OCI-LY7 (cell line): ENCODE data around the gene CHST7. TPM values are rescaled to one million over a fixed set of nuclear protein-coding genes. Genes with fewer than 3 reads are reported as not detected.

Experiments
- BruUV-seq: library from RNA; stranded (reverse); fragments of 400-500 nt; replicated peaks from 2 replicates; lab custom pipeline; 2021; lab: Mats Ljungman, UMichigan
- CTCF ChIA-PET: fragments of 300-600 bp; sonication (Branson Sonifier 250); formaldehyde crosslinking; loops from one replicate; lab custom pipeline; 2022; ENCODE audit warnings: antibody characterized with exemption; ENCODE audit not compliant: unreplicated experiment; lab: Charles Lee
- POLR2A ChIA-PET: fragments of 300-600 bp; sonication (Branson Sonifier 250); formaldehyde crosslinking; loops from one replicate; lab custom pipeline; 2022; ENCODE audit warnings: antibody characterized with exemption; lab: Charles Lee
- DNase-seq: peaks from one replicate; pipeline ENCODE4 v3.0.0-alpha.2; 2015; ENCODE audit warnings: low spot score
- H2AFZ ChIP-seq: fragments of 200-600 bp; sonication (generic), shearing (Covaris generic); 2 replicates; pipeline ENCODE4 v1.6.1; 2014; ENCODE audit warnings: mild to moderate bottlenecking, antibody characterized with exemption, low read length, moderate library complexity
- H3K27ac ChIP-seq: fragments of 200-600 bp; sonication (generic); 2 replicates; pipeline ENCODE4 v1.5.1; 2014; ENCODE audit warnings: mixed run types, low read depth, mild to moderate bottlenecking, moderate library complexity, low read length, inconsistent platforms; ENCODE audit not compliant: poor library complexity, severe bottlenecking
- H3K36me3 ChIP-seq: fragments of 200-600 bp; sonication (generic); 2 replicates; pipeline ENCODE4 v1.6.1; 2014; ENCODE audit warnings: mild to moderate bottlenecking, antibody characterized with exemption, low read length, moderate library complexity, mixed read lengths; ENCODE audit not compliant: insufficient read depth
- H3K4me1 ChIP-seq: fragments of 200-600 bp; sonication (generic); 2 replicates; pipeline ENCODE4 v1.5.1; 2014; ENCODE audit warnings: mild to moderate bottlenecking, low read length; ENCODE audit not compliant: insufficient read depth, poor library complexity, severe bottlenecking
- H3K4me2 ChIP-seq: fragments of 200-600 bp; sonication (generic); 2 replicates; pipeline ENCODE4 v1.6.1; 2014; ENCODE audit warnings: mild to moderate bottlenecking, low read length
- H3K4me3 ChIP-seq: fragments of 200-600 bp; sonication (generic); 2 replicates; pipeline ENCODE4 v1.5.1; 2014; ENCODE audit warnings: mild to moderate bottlenecking, low read depth, low read length; ENCODE audit not compliant: poor library complexity, severe bottlenecking
- H3K79me2 ChIP-seq: fragments of 200-600 bp; sonication (generic); 2 replicates; pipeline ENCODE4 v1.6.1; 2016; ENCODE audit warnings: low read depth, mild to moderate bottlenecking, low read length, moderate library complexity, mixed read lengths; ENCODE audit not compliant: insufficient read depth
- H3K9me2 ChIP-seq: fragments of 200-600 bp; sonication (generic); 2 replicates; pipeline ENCODE4 v1.6.1; 2016; ENCODE audit warnings: mild to moderate bottlenecking, low read length, mixed read lengths; ENCODE audit not compliant: insufficient read depth
- H3K9me3 ChIP-seq: fragments of 200-600 bp; sonication (generic); 2 replicates; pipeline ENCODE4 v1.6.1; 2014; ENCODE audit warnings: mild to moderate bottlenecking, mixed run types, low read length, mixed read lengths
- H4K20me1 ChIP-seq: fragments of 200-600 bp; sonication (generic); 2 replicates; pipeline ENCODE4 v1.6.1; 2014; ENCODE audit warnings: mild to moderate bottlenecking, antibody characterized with exemption, low read length, moderate library complexity, mixed read lengths; ENCODE audit not compliant: insufficient read depth
- CTCF ChIP-seq: fragments of 200-600 bp; sonication (generic); conservative IDR thresholded peaks from 2 replicates; pipeline ENCODE4 v1.5.1; 2014; ENCODE audit warnings: mild to moderate bottlenecking, antibody characterized with exemption, low read length, moderate library complexity, mixed read lengths
- EZH2phosphoT487 ChIP-seq: fragments of 200-600 bp; sonication (generic); IDR thresholded peaks from 2 replicates; pipeline ENCODE4 v1.6.1; 2018; ENCODE audit warnings: low read depth, borderline replicate concordance, mild to moderate bottlenecking, mixed run types, antibody characterized with exemption, low read length, moderate library complexity, mixed read lengths
- intact Hi-C: fragments of 100-400 bp; cut with micrococcal nuclease; formaldehyde crosslinking; loops from one replicate; pipeline ENCODE4 v1.10.0; 2022; ENCODE audit not compliant: unreplicated experiment
- total RNA-seq, 2 experiments: library from RNA; depleted of rRNA in 1 of 2; stranded (reverse); fragments of >200 nt in 1 of 2; shearing (Covaris generic) in 1 of 2; gene quantifications; 2 replicates each; pipeline ENCODE4 v1.2.3, GENCODE V29; 2014 to 2022

The CHST7 gene
- total RNA-seq, 2 experiments from 2014 or later: 2.0 to 5.3 TPM

GRCh38 chrX:46577221-46578005 lies 3.8 kb downstream of the CHST7 start:
- H3K4me2 ChIP-seq: peak overlapping the region; percentile 76
- H4K20me1 ChIP-seq: no peaks in the 10 kb centered on the region
- no peaks in the 10 kb centered on the region for H3K9me2 ChIP-seq
- no peak for DNase-seq
- intact Hi-C loops: loop anchor here (5.0 kb wide), 1 partner anchor 65 kb away; no protein-coding TSS in a partner anchor
- no peak overlapping the region for H3K27ac ChIP-seq
- TF ChIP-seq EZH2phosphoT487 (no peak), CTCF (no peak)
- no TSS peak for BruUV-seq
- peaks cover 8% of the 10 kb centered on the region; the same call in 1 of the 2 replicates for H3K79me2 ChIP-seq
- ChIA-PET POLR2A (interaction anchor here (1.1 kb wide), 1 partner anchor 10 kb away, joined by 3 read pairs; no protein-coding TSS in a partner anchor), CTCF (no interaction called here)
- peaks cover 25% of the 10 kb centered on the region for H3K4me1 ChIP-seq
- H3K4me3 ChIP-seq: no peak overlapping the region
- no peaks in the 10 kb centered on the region for H3K9me3 ChIP-seq
- H2AFZ ChIP-seq: no peak overlapping the region
- peaks cover 5% of the 10 kb centered on the region; the same call in 1 of the 2 replicates for H3K36me3 ChIP-seq

- H3K4me1 ChIP-seq: peaks cover 18% of the 10 kb centered on the region
- no peaks in the 10 kb centered on the region for H3K9me2 ChIP-seq
- ChIA-PET CTCF (no interaction called here), POLR2A (interaction anchor here (0.6 to 1.1 kb wide), 2 partner anchors 58 to 76 kb away, joined by 3 read pairs; no protein-coding TSS in a partner anchor)
- H3K4me3 ChIP-seq: no peak overlapping the region
- no peaks in the 10 kb centered on the region for H3K9me3 ChIP-seq
- H2AFZ ChIP-seq: no peak overlapping the region
- no peak for TF ChIP-seq EZH2phosphoT487
- TF ChIP-seq CTCF: no peak
- H3K36me3 ChIP-seq: peaks cover 5% of the 10 kb centered on the region; the same call in 1 of the 2 replicates
- H3K79me2 ChIP-seq: peaks cover 8% of the 10 kb centered on the region; the same call in 1 of the 2 replicates
- intact Hi-C loops: loop anchor here (5.0 kb wide), 1 partner anchor 63 kb away; no protein-coding TSS in a partner anchor
- H4K20me1 ChIP-seq: no peaks in the 10 kb centered on the region
- no peak for DNase-seq
- H3K4me2 ChIP-seq: no peak overlapping the region
- H3K27ac ChIP-seq: no peak overlapping the region
- no TSS peak for BruUV-seq
Observed at GRCh38 chrX:46579250-46579649, 5.7 kb downstream of the CHST7 start.
